Activated T-cell treated with anti-CD3 and anti-CD28 coated beads for 48 hours (primary cell): ENCODE results near the gene PLPP4.

Experiments used
- DNase-seq: peaks from one replicate; pipeline ENCODE4 v3.0.0-alpha.2; 2020; ENCODE audit warnings: low read depth

PLPP4 gene

GRCh38 chr10:120610791-120611190 lies 153.8 kb downstream of the PLPP4 start:
- DNase-seq, result no peak

GRCh38 chr10:120612756-120613155 lies 155.7 kb downstream of the PLPP4 start:
- DNase-seq, result no peak

- DNase-seq, result no peak
Observed at GRCh38 chr10:120613180-120613579, 156.2 kb downstream of the PLPP4 start.

- DNase-seq, result no peak
Observed at GRCh38 chr10:120614680-120615079, 157.7 kb downstream of the PLPP4 start.

- no peak for DNase-seq
Observed at GRCh38 chr10:120616311-120616911, 159.4 kb downstream of the PLPP4 start.

GRCh38 chr10:120628197-120628596 lies 171.2 kb downstream of the PLPP4 start:
- DNase-seq, result no peak

GRCh38 chr10:120630266-120630665 lies 173.2 kb downstream of the PLPP4 start:
- no peak for DNase-seq

GRCh38 chr10:120632047-120632446 lies 175.0 kb downstream of the PLPP4 start:
- DNase-seq, result no peak

- no peak for DNase-seq
Observed at GRCh38 chr10:120632942-120633341, 175.9 kb downstream of the PLPP4 start.

- no peak for DNase-seq
Observed at GRCh38 chr10:120634659-120635058, 177.6 kb downstream of the PLPP4 start.
